Dermis lymphatic vessel endothelial cell (primary cell): ENCODE results near the gene GPR157. TPM values are rescaled to one million over a fixed set of nuclear protein-coding genes. Genes with fewer than 3 reads are reported as not detected.

ENCODE experiments used
- total RNA-seq: library from RNA; depleted of rRNA; stranded (reverse); fragments of >200 nt; gene quantifications from 2 replicates; pipeline ENCODE4 v1.2.1, GENCODE V29; 2014

Gene GPR157
- total RNA-seq = 4.1 and 4.6 TPM in 2 replicates

DNA sequence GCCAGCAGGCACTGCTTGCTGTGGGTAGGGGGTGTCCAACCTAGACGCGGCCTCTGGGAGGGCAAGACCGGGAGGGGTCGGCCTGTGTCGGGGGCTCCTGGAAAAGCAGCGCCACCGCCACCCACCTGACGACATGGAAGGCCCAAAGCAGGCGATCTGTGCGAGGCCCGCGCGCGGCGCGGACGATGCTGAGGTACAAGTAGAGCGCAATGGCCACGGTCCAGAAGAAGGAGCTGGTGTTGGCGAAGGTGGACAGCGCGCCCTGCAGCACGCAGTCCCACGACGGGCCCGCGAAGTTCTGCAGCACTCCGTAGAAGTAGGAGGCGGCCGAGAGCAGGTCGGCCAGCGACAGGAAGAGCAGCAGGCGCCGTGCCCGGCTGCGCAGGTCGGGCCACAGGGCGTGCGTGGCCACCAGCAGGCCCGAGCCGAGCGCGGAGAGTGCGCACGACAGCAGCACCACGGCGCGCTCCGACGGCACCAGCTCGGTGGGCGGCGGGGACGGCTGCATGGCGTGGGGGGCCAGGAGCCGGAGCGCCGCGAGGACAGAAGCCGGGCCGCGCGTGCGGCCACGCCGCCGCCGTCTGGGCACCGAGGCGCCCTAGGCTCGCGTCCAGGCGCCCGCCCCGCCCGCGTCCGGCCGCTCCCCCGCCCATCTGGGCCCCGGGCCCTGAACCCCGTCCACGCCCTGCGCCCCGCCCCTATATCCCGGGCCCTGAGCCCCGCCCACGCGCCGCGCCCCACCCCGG, at the start of gene GPR157:
Gene GPR157 (minus strand): TSS at position 583 of the 746 bp plus-strand sequence. CDS start 75 bp downstream, at position 508.

DNA sequence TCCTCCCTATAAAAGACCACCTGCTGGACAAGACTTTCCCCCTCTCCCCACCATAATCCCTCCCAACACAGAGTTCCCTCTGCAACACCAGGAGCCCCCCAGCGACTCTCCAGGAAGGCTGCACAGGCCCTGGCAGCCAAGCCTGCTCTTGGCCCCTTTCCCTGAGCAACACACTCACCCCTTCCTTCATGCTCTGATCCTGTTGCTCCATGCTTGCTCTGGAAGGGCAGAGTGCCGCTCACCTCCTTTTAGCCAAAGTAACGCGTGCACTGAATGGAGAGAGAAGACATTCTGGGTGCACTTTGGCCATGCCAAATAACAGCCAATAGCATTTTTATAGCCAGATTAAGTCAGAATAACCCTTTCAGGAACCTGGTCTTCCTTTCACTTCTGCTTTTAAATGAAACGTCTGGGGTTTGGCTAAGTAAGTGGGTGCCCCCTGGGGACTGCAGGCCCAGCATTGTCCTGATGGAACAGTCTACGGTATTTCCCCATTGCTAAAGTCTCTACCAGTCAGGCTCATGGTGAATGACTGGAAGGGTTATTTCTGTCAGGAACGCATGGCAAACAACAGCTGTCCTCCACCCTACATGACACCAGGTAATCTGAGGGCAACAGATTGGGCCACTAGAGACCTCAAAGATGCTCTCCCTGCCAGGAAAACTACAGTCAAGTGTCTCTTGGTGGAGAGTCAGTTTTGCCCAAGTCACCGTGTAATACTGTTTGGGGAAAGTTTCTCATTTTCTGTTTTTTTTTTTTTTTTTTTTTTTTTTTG, 59.4 kb downstream of the GPR157 start, which contains the start of gene SLC2A5:
Gene SLC2A5 (minus strand): TSS at position 310 of the 775 bp plus-strand sequence. CDS start 99 bp downstream, at position 211.

Other genes with a start within 250 kb of the GPR157 start
- gene CA6, start 183.2 kb downstream of the GPR157 start, total RNA-seq = 0.11 TPM in 1 of 2 replicates, not detected in the other
- 0.26 and 0.43 TPM in 2 replicates for gene SLC2A7, start 102.7 kb downstream of the GPR157 start, total RNA-seq
- 0.17 and 1.3 TPM in 2 replicates for gene SLC2A5, start 59.5 kb downstream of the GPR157 start, total RNA-seq
- gene H6PD, start 105.7 kb upstream of the GPR157 start, total RNA-seq = 20.5 and 23.5 TPM in 2 replicates
- gene SPSB1, start 163.8 kb upstream of the GPR157 start, total RNA-seq = 20.7 and 59.5 TPM in 2 replicates